ENCODE measurements around the gene RHPN2.

DNA sequence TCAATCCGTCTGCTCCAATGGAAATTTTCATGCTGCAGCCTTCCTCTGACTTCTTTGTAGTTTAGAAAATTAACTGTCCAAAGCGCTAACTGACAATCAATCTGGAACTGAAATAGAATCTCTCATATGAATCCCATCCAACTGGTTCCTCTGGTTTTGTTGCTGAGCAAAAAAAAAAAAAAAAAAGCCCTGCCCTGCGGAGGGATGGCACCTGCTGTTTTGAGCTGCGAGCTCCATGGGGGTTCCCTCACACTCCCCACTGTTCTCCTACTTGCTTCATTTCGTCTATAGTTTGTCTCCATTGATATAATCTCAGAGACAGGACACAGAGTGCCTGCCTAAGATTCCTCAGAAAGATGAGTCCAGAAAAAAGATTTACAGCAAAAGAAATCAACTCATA is 59.2 kb downstream of the RHPN2 start:
- TF ChIP-seq, protein P1, sequence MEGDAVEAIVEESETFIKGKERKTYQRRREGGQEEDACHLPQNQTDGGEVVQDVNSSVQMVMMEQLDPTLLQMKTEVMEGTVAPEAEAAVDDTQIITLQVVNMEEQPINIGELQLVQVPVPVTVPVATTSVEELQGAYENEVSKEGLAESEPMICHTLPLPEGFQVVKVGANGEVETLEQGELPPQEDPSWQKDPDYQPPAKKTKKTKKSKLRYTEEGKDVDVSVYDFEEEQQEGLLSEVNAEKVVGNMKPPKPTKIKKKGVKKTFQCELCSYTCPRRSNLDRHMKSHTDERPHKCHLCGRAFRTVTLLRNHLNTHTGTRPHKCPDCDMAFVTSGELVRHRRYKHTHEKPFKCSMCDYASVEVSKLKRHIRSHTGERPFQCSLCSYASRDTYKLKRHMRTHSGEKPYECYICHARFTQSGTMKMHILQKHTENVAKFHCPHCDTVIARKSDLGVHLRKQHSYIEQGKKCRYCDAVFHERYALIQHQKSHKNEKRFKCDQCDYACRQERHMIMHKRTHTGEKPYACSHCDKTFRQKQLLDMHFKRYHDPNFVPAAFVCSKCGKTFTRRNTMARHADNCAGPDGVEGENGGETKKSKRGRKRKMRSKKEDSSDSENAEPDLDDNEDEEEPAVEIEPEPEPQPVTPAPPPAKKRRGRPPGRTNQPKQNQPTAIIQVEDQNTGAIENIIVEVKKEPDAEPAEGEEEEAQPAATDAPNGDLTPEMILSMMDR (IDR thresholded peaks at IDR 0.05) = no peak
- TF ChIP-seq POLR2A (IDR thresholded peaks at IDR 0.05) = no peak

All from uterus (tissue), 2 donors.